ENCODE results near the gene UQCRC1.

The UQCRC1 gene

GRCh38 chr3:48631516-48632448 lies 22.3 kb upstream of the UQCRC1 start:
- peaks cover 10% of the 10 kb centered on the region for H3K4me1 ChIP-seq (ENCODE audit: control insufficient read depth, insufficient read depth, low read length)
- H3K36me3 ChIP-seq (ENCODE audit: control insufficient read depth, insufficient read depth, low read length): peaks cover 69% of the 10 kb centered on the region
- H3K9me3 ChIP-seq (ENCODE audit: control insufficient read depth, insufficient read depth, low read length): no peaks in the 10 kb centered on the region
- H3K27ac ChIP-seq (ENCODE audit: low read depth, low read length): no peak overlapping the region
- H3K4me3 ChIP-seq (ENCODE audit: low read depth, low read length): no peak overlapping the region
- H3K9ac ChIP-seq (ENCODE audit: low read depth, low read length): no peak overlapping the region
- H3K27me3 ChIP-seq (ENCODE audit: control insufficient read depth, insufficient read depth, low read length): no peaks in the 10 kb centered on the region

DNA sequence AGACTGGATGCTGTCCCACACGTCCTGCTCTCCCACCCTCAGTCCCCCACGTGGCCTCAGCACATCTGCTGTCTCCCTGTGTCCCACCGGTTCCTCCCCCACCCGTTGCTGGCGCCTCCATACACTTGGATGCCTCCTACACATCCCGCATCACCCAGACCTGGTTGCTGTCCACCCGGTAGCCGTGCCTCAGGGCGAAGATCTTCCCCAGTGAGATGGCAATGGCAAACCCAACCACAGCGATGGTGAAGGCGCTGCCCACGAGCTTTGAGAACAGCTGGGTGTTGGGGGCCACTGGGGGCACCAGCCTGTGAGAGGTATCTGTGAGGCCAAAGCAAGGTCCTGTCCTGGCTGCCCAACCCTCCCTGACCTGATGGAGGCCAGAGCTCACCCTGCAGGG lies 21.4 kb upstream of the UQCRC1 start:
- no peaks in the 10 kb centered on the region for H3K27me3 ChIP-seq (ENCODE audit: control insufficient read depth, insufficient read depth, low read length)
- H3K36me3 ChIP-seq (ENCODE audit: control insufficient read depth, insufficient read depth, low read length): peaks cover 79% of the 10 kb centered on the region
- H3K9me3 ChIP-seq (ENCODE audit: control insufficient read depth, insufficient read depth, low read length): no peaks in the 10 kb centered on the region
- 0 out of 2 replicates have a peak, but pooled peaks cover 2% of the 10 kb centered on the region for H3K4me1 ChIP-seq (ENCODE audit: control insufficient read depth, insufficient read depth, low read length)
- no peak overlapping the region for H3K9ac ChIP-seq (ENCODE audit: low read depth, low read length)
- no peak overlapping the region for H3K27ac ChIP-seq (ENCODE audit: low read depth, low read length)
- H3K4me3 ChIP-seq (ENCODE audit: low read depth, low read length): no peak overlapping the region

DNA sequence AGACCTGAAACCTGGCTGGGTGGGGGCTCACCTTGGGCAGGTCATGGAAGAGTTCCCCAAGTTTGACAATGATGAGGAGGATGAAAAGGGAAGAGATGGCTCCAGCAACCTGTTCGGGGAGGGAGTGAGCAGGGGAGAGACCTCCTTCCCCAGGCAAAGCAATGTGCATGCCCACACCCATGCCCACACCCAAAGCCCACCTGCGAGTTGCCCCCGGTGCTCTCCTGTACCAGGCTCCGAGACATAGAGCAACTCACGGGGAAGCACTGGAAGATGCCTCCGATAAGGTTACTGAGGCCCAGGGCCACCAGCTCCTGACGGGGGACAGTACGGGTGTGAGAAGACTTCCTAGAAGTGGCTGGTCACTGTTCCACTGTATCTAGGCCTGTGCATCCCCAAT lies 21.0 kb upstream of the UQCRC1 start:
- H3K36me3 ChIP-seq (ENCODE audit: control insufficient read depth, insufficient read depth, low read length): peaks cover 83% of the 10 kb centered on the region
- H3K27me3 ChIP-seq (ENCODE audit: control insufficient read depth, insufficient read depth, low read length): no peaks in the 10 kb centered on the region
- no peak overlapping the region for H3K4me3 ChIP-seq (ENCODE audit: low read depth, low read length)
- H3K27ac ChIP-seq (ENCODE audit: low read depth, low read length): no peak overlapping the region
- no peaks in the 10 kb centered on the region for H3K9me3 ChIP-seq (ENCODE audit: control insufficient read depth, insufficient read depth, low read length)
- H3K4me1 ChIP-seq (ENCODE audit: control insufficient read depth, insufficient read depth, low read length): 0 out of 2 replicates have a peak, but pooled peaks cover 2% of the 10 kb centered on the region
- H3K9ac ChIP-seq (ENCODE audit: low read depth, low read length): no peak overlapping the region

DNA sequence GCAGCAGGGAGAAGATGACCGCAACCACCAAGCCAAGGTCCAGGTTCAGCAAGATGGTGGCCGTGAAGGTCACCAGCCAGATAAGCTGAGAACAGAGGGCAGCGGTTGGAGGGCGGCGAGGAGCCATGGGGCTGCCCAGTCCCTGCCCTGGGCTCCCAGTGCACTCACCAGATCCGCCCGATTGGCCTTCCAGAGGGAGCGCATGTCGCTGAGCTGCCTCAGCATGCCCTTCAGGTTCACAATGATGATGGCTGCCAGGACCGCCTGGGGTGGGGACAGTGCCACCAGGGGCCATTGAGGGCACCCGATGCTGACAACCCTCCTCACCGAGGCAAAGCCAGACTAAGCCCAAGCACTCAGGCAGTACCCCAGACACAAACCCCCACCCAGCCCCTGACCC lies 20.4 kb upstream of the UQCRC1 start:
- peaks cover 88% of the 10 kb centered on the region for H3K36me3 ChIP-seq (ENCODE audit: control insufficient read depth, insufficient read depth, low read length)

GRCh38 chr3:48628277-48629017 lies 19.0 kb upstream of the UQCRC1 start:
- H3K27ac ChIP-seq (ENCODE audit: low read depth, low read length): no peak overlapping the region
- no peaks in the 10 kb centered on the region for H3K4me1 ChIP-seq (ENCODE audit: control insufficient read depth, insufficient read depth, low read length)
- no peak overlapping the region for H3K4me3 ChIP-seq (ENCODE audit: low read depth, low read length)
- no peaks in the 10 kb centered on the region for H3K9me3 ChIP-seq (ENCODE audit: control insufficient read depth, insufficient read depth, low read length)
- no peak overlapping the region for H3K9ac ChIP-seq (ENCODE audit: low read depth, low read length)
- H3K27me3 ChIP-seq (ENCODE audit: control insufficient read depth, insufficient read depth, low read length): no peaks in the 10 kb centered on the region
- peaks cover 86% of the 10 kb centered on the region for H3K36me3 ChIP-seq (ENCODE audit: control insufficient read depth, insufficient read depth, low read length)

More for the DNA sequence above, 20.4 kb upstream of the UQCRC1 start:
- Histone ChIP-seq H3K4me3 (ENCODE audit: low read depth, low read length) (no peak overlapping the region), H3K9me3 (ENCODE audit: control insufficient read depth, insufficient read depth, low read length) (no peaks in the 10 kb centered on the region), H3K27me3 (ENCODE audit: control insufficient read depth, insufficient read depth, low read length) (no peaks in the 10 kb centered on the region), H3K9ac (ENCODE audit: low read depth, low read length) (no peak overlapping the region), H3K27ac (ENCODE audit: low read depth, low read length) (no peak overlapping the region), H3K4me1 (ENCODE audit: control insufficient read depth, insufficient read depth, low read length) (0 out of 2 replicates have a peak, but pooled peaks cover 2% of the 10 kb centered on the region)

- no peak overlapping the region for H3K4me3 ChIP-seq (ENCODE audit: low read depth, low read length)
Measured at GRCh38 chr3:48625600-48625999, 16.2 kb upstream of the UQCRC1 start.

DNA sequence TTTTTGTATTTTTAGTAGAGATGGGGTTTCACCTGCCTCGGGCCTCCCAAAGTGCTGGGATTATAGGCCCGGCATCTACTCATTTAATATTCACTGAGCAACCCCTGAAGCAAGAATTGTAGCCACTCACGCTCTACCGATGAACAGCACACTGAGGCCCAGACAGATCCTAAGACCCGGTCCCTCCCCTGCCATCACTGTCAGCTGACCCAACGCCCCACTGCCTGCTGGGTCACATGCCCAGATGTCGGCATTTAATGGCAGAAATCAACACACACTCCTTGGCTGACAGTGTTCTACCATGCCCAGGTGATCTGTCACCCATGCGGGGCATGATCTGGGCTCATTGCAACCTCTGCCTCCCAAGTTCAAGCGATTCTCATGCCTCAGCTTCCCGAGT lies 15.3 kb upstream of the UQCRC1 start:
- Histone ChIP-seq H3K27me3 (ENCODE audit: control insufficient read depth, insufficient read depth, low read length) (no peaks in the 10 kb centered on the region), H3K9me3 (ENCODE audit: control insufficient read depth, insufficient read depth, low read length) (no peaks in the 10 kb centered on the region), H3K36me3 (ENCODE audit: control insufficient read depth, insufficient read depth, low read length) (peaks cover 61% of the 10 kb centered on the region), H3K4me3 (ENCODE audit: low read depth, low read length) (no peak overlapping the region), H3K4me1 (ENCODE audit: control insufficient read depth, insufficient read depth, low read length) (no peaks in the 10 kb centered on the region), H3K9ac (ENCODE audit: low read depth, low read length) (no peak overlapping the region), H3K27ac (ENCODE audit: low read depth, low read length) (no peak overlapping the region)

More at GRCh38 chr3:48625600-48625999, 16.2 kb upstream of the UQCRC1 start:
- no peak overlapping the region for H3K27ac ChIP-seq (ENCODE audit: low read depth, low read length)
- H3K9ac ChIP-seq (ENCODE audit: low read depth, low read length): no peak overlapping the region
- no peaks in the 10 kb centered on the region for H3K9me3 ChIP-seq (ENCODE audit: control insufficient read depth, insufficient read depth, low read length)
- peaks cover 61% of the 10 kb centered on the region for H3K36me3 ChIP-seq (ENCODE audit: control insufficient read depth, insufficient read depth, low read length)
- no peaks in the 10 kb centered on the region for H3K27me3 ChIP-seq (ENCODE audit: control insufficient read depth, insufficient read depth, low read length)
- H3K4me1 ChIP-seq (ENCODE audit: control insufficient read depth, insufficient read depth, low read length): no peaks in the 10 kb centered on the region

DNA sequence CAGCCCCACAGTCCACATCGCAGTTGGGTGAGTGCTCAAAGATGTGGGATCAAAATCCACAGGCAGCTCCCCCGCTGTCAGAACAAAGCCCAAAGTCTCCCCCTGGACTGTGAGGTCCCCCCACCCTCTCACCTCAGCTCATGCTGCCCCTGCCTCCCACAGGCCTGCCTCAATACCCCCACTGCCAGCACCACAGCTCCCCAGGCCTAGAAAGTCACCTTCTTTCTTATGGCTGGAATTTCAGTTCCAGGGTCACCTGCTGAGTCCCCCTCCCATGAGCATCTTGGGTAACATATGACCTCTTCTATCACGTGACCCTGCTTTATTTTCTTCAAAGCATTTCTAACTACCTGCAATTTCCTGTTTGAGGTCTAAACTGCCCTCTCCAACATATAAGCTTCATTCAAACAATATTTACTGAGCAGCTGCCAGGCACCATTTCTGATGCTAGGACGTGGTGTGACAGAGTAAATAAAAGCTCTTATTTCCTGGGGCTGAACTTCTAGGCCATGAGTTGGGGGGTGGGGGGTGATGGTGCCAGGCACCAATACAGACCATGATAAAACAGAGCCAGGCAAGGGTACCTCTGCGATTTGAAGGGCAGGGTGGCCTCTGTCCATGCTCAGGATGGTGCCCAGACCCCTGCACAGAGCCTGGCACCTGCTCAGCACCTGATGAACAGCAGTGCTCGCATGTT lies 14.6 kb upstream of the UQCRC1 start:
- H3K27ac ChIP-seq (ENCODE audit: low read depth, low read length): no peak overlapping the region
- no peaks in the 10 kb centered on the region for H3K27me3 ChIP-seq (ENCODE audit: control insufficient read depth, insufficient read depth, low read length)
- H3K4me1 ChIP-seq (ENCODE audit: control insufficient read depth, insufficient read depth, low read length): no peaks in the 10 kb centered on the region
- H3K9me3 ChIP-seq (ENCODE audit: control insufficient read depth, insufficient read depth, low read length): no peaks in the 10 kb centered on the region
- no peak overlapping the region for H3K4me3 ChIP-seq (ENCODE audit: low read depth, low read length)
- H3K9ac ChIP-seq (ENCODE audit: low read depth, low read length): no peak overlapping the region
- peaks cover 56% of the 10 kb centered on the region for H3K36me3 ChIP-seq (ENCODE audit: control insufficient read depth, insufficient read depth, low read length)

DNA sequence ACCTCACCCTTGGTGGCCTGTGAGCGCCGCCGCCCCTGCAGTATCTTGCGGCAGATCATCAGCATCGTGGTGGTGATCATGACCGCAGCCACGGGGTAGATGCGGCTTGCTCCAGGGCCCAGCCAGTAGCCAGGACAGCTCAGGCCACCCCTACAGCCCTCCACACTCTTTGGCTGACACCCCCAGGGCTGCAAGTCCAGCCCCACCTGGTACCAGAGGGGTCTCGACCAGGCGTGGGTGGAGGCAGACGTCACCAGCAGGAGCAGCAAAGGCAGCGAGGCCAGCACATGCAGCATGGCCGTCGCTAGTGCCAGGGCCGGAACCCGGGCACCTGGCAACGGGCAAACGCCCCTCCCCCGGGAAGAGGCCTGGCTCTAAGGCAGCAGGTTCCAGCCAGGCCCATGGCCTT lies 12.0 kb upstream of the UQCRC1 start, which contains the start of gene TMEM89:
TMEM89 (minus strand) TSS at position 309 of the 409 bp plus-strand sequence; CDS start at position 296, 13 bp downstream.
- peaks cover 37% of the 10 kb centered on the region for H3K36me3 ChIP-seq (ENCODE audit: control insufficient read depth, insufficient read depth, low read length)
- no peaks in the 10 kb centered on the region for H3K4me1 ChIP-seq (ENCODE audit: control insufficient read depth, insufficient read depth, low read length)
- H3K4me3 ChIP-seq (ENCODE audit: low read depth, low read length): no peak within 1 kb of the TSS
- H3K27me3 ChIP-seq (ENCODE audit: control insufficient read depth, insufficient read depth, low read length): no peaks in the 10 kb centered on the region
- H3K27ac ChIP-seq (ENCODE audit: low read depth, low read length): no peak within 1 kb of the TSS
- no peak within 1 kb of the TSS for H3K9ac ChIP-seq (ENCODE audit: low read depth, low read length)
- H3K9me3 ChIP-seq (ENCODE audit: control insufficient read depth, insufficient read depth, low read length): peaks cover 10% of the 10 kb centered on the region

DNA sequence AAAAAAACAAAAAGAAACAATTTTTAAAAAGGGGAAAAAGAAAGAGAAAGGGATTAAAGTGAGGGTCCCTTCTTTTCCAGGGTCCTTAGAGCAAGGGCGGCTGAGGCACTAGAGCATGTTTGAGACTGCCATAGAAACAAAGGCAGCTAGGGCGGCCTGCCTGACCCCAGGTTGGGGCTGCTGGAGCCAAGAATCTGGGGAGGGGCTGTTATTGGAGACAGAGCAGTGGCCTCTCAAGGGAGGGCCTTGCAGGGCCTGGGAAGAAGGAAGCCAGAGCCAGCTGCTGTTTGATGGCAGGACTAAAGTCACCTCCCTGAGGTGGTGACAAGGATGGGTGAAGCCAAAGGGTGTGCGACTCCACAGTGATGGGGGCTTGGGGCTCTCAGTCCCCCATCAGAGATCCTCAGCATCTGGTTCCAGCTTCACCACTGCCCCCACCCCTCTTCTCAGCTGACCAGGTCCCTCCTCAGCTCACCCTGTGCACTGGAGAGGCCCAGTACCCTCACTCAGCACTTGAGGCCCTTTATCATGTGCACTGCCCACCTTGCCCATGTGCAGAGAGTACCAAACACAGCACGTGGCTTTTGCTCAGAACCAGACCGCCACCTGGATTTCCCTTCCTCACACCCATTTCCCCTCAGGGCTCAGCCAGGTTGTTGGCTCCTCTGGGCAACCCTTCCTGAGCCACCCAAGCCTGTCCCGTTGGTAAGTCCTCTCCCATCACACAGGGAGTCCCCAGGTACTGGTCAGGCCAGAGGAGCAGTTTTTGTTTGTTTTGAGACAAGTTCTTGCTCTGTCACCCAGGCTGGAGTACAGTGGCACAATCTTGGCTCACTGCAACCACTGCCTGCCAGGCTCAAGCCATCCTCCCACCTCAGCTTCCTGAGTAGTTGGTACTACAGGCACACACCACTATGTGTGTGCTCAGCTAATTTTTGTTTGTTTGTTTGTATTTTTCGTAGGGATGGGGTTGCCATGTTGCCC lies 10.4 kb upstream of the UQCRC1 start:
- Histone ChIP-seq H3K9ac (ENCODE audit: low read depth, low read length) (no peak overlapping the region), H3K9me3 (ENCODE audit: control insufficient read depth, insufficient read depth, low read length) (peaks cover 10% of the 10 kb centered on the region), H3K4me3 (ENCODE audit: low read depth, low read length) (no peak overlapping the region), H3K4me1 (ENCODE audit: control insufficient read depth, insufficient read depth, low read length) (no peaks in the 10 kb centered on the region), H3K27ac (ENCODE audit: low read depth, low read length) (no peak overlapping the region), H3K36me3 (ENCODE audit: control insufficient read depth, insufficient read depth, low read length) (peaks cover 21% of the 10 kb centered on the region), H3K27me3 (ENCODE audit: control insufficient read depth, insufficient read depth, low read length) (no peaks in the 10 kb centered on the region)
